ENCODE data around the gene ATP1B1.

ATP1B1 gene

DNA sequence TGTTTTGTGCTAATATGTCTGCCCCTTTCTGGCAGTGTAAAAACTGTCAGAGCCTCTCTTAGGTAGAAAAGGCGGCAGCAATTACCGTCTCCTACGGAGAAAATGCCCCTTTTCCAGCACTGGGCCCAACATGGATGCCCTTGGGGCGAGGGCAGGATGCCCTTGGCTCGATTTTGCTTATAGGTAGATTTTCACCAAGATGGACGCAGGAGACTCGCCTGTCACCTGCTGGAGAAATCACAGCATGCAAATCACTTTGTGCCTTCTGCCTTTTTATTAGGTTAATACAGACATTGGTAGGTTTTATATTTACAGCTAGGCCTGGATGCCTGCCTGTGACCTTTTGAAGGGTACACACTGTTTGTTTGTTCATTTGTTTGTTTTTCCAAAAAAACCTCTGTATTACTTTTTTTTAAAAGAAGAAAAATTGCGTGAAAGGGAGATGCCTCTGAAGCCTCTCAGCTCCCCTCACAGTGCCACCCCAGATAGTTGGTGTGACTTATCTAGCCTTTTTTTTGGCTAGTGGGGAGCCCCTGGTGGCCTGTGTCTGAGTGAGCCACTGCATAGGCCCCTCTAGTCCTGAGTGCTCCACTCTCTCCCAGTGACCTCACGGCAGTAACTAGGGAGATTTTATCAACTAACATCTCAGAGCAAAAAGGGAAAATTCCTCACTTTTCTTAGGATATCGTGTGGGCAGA, 2.5 kb downstream of the ATP1B1 start:
- H3K27me3 ChIP-seq (ENCODE audit: insufficient read depth, low read depth), result peaks cover 7% of the 10 kb centered on the region; the same call in 1 of the 2 replicates
- H3K9ac ChIP-seq, result no peak overlapping the region
- peaks cover 9% of the 10 kb centered on the region for H3K4me1 ChIP-seq (ENCODE audit: low read depth, poor library complexity, severe bottlenecking)
- H3K4me3 ChIP-seq (IDR thresholded peaks at IDR 0.05; ENCODE audit: insufficient read depth, low read depth, low read length), result no peak overlapping the region
- TF ChIP-seq, protein P1, sequence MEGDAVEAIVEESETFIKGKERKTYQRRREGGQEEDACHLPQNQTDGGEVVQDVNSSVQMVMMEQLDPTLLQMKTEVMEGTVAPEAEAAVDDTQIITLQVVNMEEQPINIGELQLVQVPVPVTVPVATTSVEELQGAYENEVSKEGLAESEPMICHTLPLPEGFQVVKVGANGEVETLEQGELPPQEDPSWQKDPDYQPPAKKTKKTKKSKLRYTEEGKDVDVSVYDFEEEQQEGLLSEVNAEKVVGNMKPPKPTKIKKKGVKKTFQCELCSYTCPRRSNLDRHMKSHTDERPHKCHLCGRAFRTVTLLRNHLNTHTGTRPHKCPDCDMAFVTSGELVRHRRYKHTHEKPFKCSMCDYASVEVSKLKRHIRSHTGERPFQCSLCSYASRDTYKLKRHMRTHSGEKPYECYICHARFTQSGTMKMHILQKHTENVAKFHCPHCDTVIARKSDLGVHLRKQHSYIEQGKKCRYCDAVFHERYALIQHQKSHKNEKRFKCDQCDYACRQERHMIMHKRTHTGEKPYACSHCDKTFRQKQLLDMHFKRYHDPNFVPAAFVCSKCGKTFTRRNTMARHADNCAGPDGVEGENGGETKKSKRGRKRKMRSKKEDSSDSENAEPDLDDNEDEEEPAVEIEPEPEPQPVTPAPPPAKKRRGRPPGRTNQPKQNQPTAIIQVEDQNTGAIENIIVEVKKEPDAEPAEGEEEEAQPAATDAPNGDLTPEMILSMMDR (conservative IDR thresholded peaks at IDR 0.05; ENCODE audit: low read depth, low read length), result no peak
- no peaks in the 10 kb centered on the region for H3K79me2 ChIP-seq (ENCODE audit: insufficient read depth, low read depth)
- H4K20me1 ChIP-seq (ENCODE audit: insufficient read depth), result no peaks in the 10 kb centered on the region
- H3K27ac ChIP-seq, result no peak overlapping the region
- H3K36me3 ChIP-seq (ENCODE audit: insufficient read depth), result no peaks in the 10 kb centered on the region
- no peak overlapping the region for H2AFZ ChIP-seq (ENCODE audit: low read depth)
- H3K4me2 ChIP-seq, result no peak overlapping the region

DNA sequence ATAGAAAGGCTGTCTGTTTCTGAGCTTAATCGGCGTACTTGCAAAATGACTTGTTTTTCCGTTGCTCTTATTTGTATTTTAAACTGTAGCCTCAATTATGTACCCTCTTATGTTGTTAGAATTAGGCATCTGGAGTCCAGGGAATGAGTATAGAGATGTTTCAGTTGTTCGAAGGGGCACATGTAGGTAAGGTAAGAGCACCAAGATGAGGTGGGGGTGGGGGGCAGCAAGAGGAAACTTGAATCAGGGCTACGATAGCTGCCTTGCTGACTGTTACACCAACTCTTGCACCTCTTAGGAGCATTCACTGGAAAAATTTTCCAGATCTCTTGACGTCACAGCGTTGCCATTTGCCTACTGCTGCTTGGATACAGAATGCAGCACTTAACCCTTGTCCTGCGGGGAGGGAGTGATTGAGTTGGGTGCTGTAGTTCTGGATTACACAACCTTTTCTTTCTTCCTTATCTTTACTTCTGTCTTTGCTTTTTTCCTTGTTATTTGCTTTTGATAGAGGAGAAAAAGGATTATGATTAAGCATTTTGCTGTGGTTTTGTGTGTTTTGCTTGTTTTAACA, 3.2 kb downstream of the ATP1B1 start:
- Histone ChIP-seq H3K4me3 (IDR thresholded peaks at IDR 0.05; ENCODE audit: insufficient read depth, low read depth, low read length) (no peak overlapping the region), H3K79me2 (ENCODE audit: insufficient read depth, low read depth) (no peaks in the 10 kb centered on the region), H3K36me3 (ENCODE audit: insufficient read depth) (no peaks in the 10 kb centered on the region), H4K20me1 (ENCODE audit: insufficient read depth) (no peaks in the 10 kb centered on the region), H3K4me1 (ENCODE audit: low read depth, poor library complexity, severe bottlenecking) (peaks cover 9% of the 10 kb centered on the region), H3K27me3 (ENCODE audit: insufficient read depth, low read depth) (peaks cover 6% of the 10 kb centered on the region; the same call in 1 of the 2 replicates), H3K27ac (no peak overlapping the region), H2AFZ (ENCODE audit: low read depth) (no peak overlapping the region), H3K4me2 (no peak overlapping the region), H3K9ac (no peak overlapping the region)
- TF ChIP-seq, protein P1 (conservative IDR thresholded peaks at IDR 0.05; ENCODE audit: low read depth, low read length), result no peak

DNA sequence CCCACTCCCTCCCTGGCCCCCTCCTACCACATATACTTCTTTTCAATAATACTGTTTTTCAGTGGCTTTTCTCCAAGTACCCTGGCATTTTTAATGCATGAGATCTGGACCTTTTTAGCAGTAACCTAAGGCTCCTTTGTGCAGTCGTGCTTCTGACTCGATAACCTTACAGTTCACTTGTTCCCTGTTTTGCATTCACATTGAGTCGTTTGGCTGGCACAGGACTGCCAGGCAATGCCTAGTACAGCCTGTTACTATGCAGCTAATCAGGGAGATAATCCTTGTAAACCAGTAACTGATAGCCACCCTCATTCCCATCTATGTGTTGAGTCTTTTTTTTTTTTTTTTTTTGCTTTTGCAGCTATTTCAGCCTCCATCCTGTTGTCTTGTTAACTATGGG, 3.7 kb downstream of the ATP1B1 start:
- no peak overlapping the region for H3K4me3 ChIP-seq (IDR thresholded peaks at IDR 0.05; ENCODE audit: insufficient read depth, low read depth, low read length)
- H3K27me3 ChIP-seq (ENCODE audit: insufficient read depth, low read depth), result peaks cover under 1% of the 10 kb centered on the region; the same call in 1 of the 2 replicates
- no peak overlapping the region for H3K27ac ChIP-seq
- peaks cover 8% of the 10 kb centered on the region for H3K4me1 ChIP-seq (ENCODE audit: low read depth, poor library complexity, severe bottlenecking)
- TF ChIP-seq, protein P1 (conservative IDR thresholded peaks at IDR 0.05; ENCODE audit: low read depth, low read length), result no peak
- no peak overlapping the region for H2AFZ ChIP-seq (ENCODE audit: low read depth)
- no peaks in the 10 kb centered on the region for H4K20me1 ChIP-seq (ENCODE audit: insufficient read depth)
- no peaks in the 10 kb centered on the region for H3K79me2 ChIP-seq (ENCODE audit: insufficient read depth, low read depth)
- no peaks in the 10 kb centered on the region for H3K36me3 ChIP-seq (ENCODE audit: insufficient read depth)
- no peak overlapping the region for H3K9ac ChIP-seq
- no peak overlapping the region for H3K4me2 ChIP-seq

DNA sequence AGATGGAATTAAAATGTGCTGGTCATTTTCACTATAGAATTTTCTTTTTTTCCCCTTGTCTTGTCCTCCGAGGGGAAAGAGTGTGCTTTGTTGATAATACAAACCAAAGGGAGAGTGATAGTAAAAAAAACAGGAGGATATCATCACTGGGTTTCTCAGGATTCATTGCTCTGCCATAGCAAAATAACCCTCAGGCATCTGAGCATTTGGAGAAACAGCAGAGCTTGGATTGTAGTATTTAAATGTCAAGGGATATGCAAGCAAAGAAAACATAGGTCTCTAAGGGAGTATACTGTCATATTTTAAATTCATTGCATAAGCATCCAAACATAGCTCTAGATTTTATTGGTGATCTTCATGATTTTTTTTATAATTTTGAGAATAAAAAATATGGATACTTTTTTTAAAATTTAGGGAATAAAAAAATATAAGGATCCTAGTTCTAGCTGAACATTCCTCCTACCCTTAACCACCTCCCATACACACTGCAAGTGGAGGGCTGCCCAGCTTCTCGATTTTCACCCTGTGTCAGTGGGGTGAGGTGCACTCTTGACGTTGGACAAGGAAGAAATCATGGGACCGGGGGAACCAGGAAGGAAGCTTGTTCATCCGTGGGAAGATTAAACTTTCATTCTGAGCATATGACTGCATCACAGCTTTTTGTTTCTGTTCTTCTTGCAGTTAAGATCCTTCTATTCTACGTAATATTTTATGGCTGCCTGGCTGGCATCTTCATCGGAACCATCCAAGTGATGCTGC, 4.4 kb downstream of the ATP1B1 start:
- no peaks in the 10 kb centered on the region for H3K79me2 ChIP-seq (ENCODE audit: insufficient read depth, low read depth)
- H3K9ac ChIP-seq, result no peak overlapping the region
- H4K20me1 ChIP-seq (ENCODE audit: insufficient read depth), result no peaks in the 10 kb centered on the region
- no peaks in the 10 kb centered on the region for H3K27me3 ChIP-seq (ENCODE audit: insufficient read depth, low read depth)
- H3K27ac ChIP-seq, result no peak overlapping the region
- no peak overlapping the region for H2AFZ ChIP-seq (ENCODE audit: low read depth)
- H3K4me1 ChIP-seq (ENCODE audit: low read depth, poor library complexity, severe bottlenecking), result peaks cover 12% of the 10 kb centered on the region
- H3K4me3 ChIP-seq (IDR thresholded peaks at IDR 0.05; ENCODE audit: insufficient read depth, low read depth, low read length), result no peak overlapping the region
- TF ChIP-seq, protein P1 (conservative IDR thresholded peaks at IDR 0.05; ENCODE audit: low read depth, low read length), result no peak
- no peak overlapping the region for H3K4me2 ChIP-seq
- H3K36me3 ChIP-seq (ENCODE audit: insufficient read depth), result no peaks in the 10 kb centered on the region
